GM12891 (cell line): ENCODE data around the gene SLC7A1.

Experiments used
- DNase-seq: peaks from one replicate; pipeline ENCODE4 v3.0.0; 2011; ENCODE audit warnings: low spot score; ENCODE audit not compliant: insufficient read length
- FAIRE-seq: peaks from 2 replicates; lab custom pipeline; 2011; peaks lifted over from hg19 to GRCh38; lab: Jason Lieb, UNC
- PAX5 ChIP-seq: IDR thresholded peaks from 2 replicates; pipeline ENCODE4 v1.6.1; 2011; ENCODE audit warnings: low read length, moderate library complexity, mild to moderate bottlenecking; ENCODE audit not compliant: insufficient read depth, severe bottlenecking
- POLR2A ChIP-seq: IDR thresholded peaks from 2 replicates; pipeline ENCODE4 v1.6.1; 2011; ENCODE audit warnings: low read depth, low read length, control low read depth
- POLR2AphosphoS5 ChIP-seq: IDR thresholded peaks from 2 replicates; pipeline ENCODE4 v1.6.1; 2011; ENCODE audit warnings: low read depth, low read length, control low read depth
- POU2F2 ChIP-seq: IDR thresholded peaks from 2 replicates; pipeline ENCODE4 v1.6.1; 2011; ENCODE audit warnings: low read depth, mild to moderate bottlenecking, control low read depth, low read length, moderate library complexity
- SPI1 ChIP-seq: IDR thresholded peaks from 2 replicates; pipeline ENCODE4 v1.6.1; 2011; ENCODE audit warnings: low read depth, low read length, control low read depth
- TAF1 ChIP-seq: IDR thresholded peaks from 2 replicates; pipeline ENCODE4 v1.6.1; 2011; ENCODE audit warnings: low read depth, low read length, control low read depth

SLC7A1 gene

GRCh38 chr13:29523199-29523961 is 72.1 kb downstream of the SLC7A1 start:
- TF ChIP-seq POLR2A (no peak), POU2F2 (no peak), TAF1 (no peak), PAX5 (no peak), POLR2AphosphoS5 (no peak), SPI1 (no peak)
- DNase-seq (no peak), FAIRE-seq (no peak)

- no peak for TF ChIP-seq TAF1
- TF ChIP-seq PAX5 = no peak
- no peak for TF ChIP-seq POLR2A
- no peak for TF ChIP-seq POLR2AphosphoS5
- TF ChIP-seq POU2F2 = no peak
- no peak for TF ChIP-seq SPI1
- DNase-seq (no peak), FAIRE-seq (no peak)
Observed at GRCh38 chr13:29522044-29522685, 73.3 kb downstream of the SLC7A1 start.

GRCh38 chr13:29521336-29521735 is 74.2 kb downstream of the SLC7A1 start:
- no peak for TF ChIP-seq POLR2A
- no peak for TF ChIP-seq POLR2AphosphoS5
- TF ChIP-seq PAX5 = no peak
- no peak for TF ChIP-seq POU2F2
- no peak for TF ChIP-seq SPI1
- TF ChIP-seq TAF1 = no peak
- DNase-seq (no peak), FAIRE-seq (no peak)

DNA sequence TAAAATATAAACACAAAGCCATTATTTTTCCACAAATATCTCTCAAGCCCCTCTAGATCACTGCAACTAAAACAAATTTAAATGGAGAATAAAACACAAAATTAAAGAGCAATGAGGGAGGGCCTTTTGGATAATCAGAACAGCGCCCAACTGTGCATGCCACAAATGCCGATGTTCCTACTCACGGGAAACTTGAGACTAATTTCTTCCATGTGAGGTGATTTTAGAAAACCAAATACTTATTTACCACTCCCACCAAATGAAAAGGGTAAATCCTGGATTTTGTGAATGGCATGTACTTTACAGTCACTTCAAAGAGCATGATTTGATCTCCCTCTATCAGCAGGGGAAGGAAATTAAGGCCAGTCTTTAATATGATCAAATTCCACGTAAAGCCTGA is 74.8 kb downstream of the SLC7A1 start:
- DNase-seq = no peak
- FAIRE-seq = no peak

GRCh38 chr13:29519921-29520320 is 75.6 kb downstream of the SLC7A1 start:
- TF ChIP-seq POLR2AphosphoS5 (no peak), PAX5 (no peak), POLR2A (no peak), TAF1 (no peak), POU2F2 (no peak), SPI1 (no peak)
- DNase-seq (no peak), FAIRE-seq (no peak)

More for the DNA sequence above, 74.8 kb downstream of the SLC7A1 start:
- TF ChIP-seq POLR2AphosphoS5 = no peak

GRCh38 chr13:29516880-29517279 is 78.6 kb downstream of the SLC7A1 start:
- no peak for TF ChIP-seq SPI1
- TF ChIP-seq PAX5 = no peak
- TF ChIP-seq TAF1 = no peak
- no peak for TF ChIP-seq POLR2AphosphoS5
- TF ChIP-seq POLR2A = no peak
- TF ChIP-seq POU2F2 = no peak
- DNase-seq (no peak), FAIRE-seq (no peak)

DNA sequence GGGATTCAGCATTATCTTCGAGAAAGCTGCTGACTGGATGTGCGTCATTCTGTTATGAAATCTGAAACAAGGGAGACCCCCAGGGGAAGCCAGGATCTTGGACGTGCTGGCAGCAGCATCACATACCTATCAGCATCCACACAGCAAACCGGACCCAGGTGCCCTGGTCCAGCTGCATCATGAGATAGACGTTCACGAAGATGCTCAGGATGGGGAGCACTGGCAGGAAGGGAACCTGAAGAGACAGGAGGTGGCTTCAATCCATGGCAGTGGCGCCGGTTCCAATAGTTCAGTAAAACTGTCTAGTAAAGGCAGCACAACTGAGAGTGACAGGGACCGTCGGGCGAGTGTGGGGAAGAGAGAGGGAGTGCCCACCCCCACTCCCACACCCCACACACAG is 79.5 kb downstream of the SLC7A1 start:
- no peak for DNase-seq
- FAIRE-seq = no peak
- no peak for TF ChIP-seq POU2F2
- TF ChIP-seq POLR2AphosphoS5 = no peak

GRCh38 chr13:29515372-29515771 is 80.1 kb downstream of the SLC7A1 start:
- no peak for TF ChIP-seq PAX5
- no peak for TF ChIP-seq TAF1
- no peak for TF ChIP-seq POU2F2
- FAIRE-seq (no peak), DNase-seq (no peak)

- DNase-seq = no peak
- no peak for FAIRE-seq
- no peak for TF ChIP-seq PAX5
- TF ChIP-seq SPI1 = no peak
- TF ChIP-seq TAF1 = no peak
- TF ChIP-seq POLR2AphosphoS5 = no peak
- no peak for TF ChIP-seq POU2F2
- no peak for TF ChIP-seq POLR2A
Observed at GRCh38 chr13:29514720-29515310, 80.7 kb downstream of the SLC7A1 start.

GRCh38 chr13:29513981-29514719 is 81.3 kb downstream of the SLC7A1 start:
- TF ChIP-seq POLR2AphosphoS5 = no peak
- no peak for TF ChIP-seq TAF1
- no peak for TF ChIP-seq POU2F2
- no peak for TF ChIP-seq POLR2A
- no peak for TF ChIP-seq PAX5
- no peak for TF ChIP-seq SPI1

More at GRCh38 chr13:29513981-29514719, 81.3 kb downstream of the SLC7A1 start:
- no peak for FAIRE-seq
- DNase-seq = no peak
